HepG2 (cell line): ENCODE measurements around the gene PHF2. TPM values are rescaled to one million over a fixed set of nuclear protein-coding genes. Genes with fewer than 3 reads are reported as not detected.
A peak's percentile ranks its signal among the peaks of the same experiment; 100 is the strongest.

Experiments
- ARID4A ChIP-seq: sonication (generic); formaldehyde crosslinking; IDR thresholded peaks from 2 replicates; pipeline ENCODE4 v1.5.0; 2020; ENCODE audit warnings: mild to moderate bottlenecking, missing genetic modification reagents, borderline replicate concordance
- BCL3 ChIP-seq: sonication (generic); formaldehyde crosslinking; IDR thresholded peaks from 2 replicates; pipeline ENCODE4 v1.5.1; 2020; ENCODE audit warnings: mild to moderate bottlenecking, missing genetic modification reagents, moderate library complexity
- KDM5B ChIP-seq: sonication (generic); formaldehyde crosslinking; IDR thresholded peaks from 2 replicates; pipeline ENCODE4 v1.4.0; 2020; ENCODE audit warnings: missing genetic modification reagents, mild to moderate bottlenecking, borderline replicate concordance
- SMAD1 ChIP-seq: sonication (generic); formaldehyde crosslinking; IDR thresholded peaks from 2 replicates; pipeline ENCODE4 v1.4.0; 2020; ENCODE audit warnings: missing genetic modification reagents, low read depth, mild to moderate bottlenecking, borderline replicate concordance
- ZFP82 ChIP-seq: sonication (generic); formaldehyde crosslinking; IDR thresholded peaks from 2 replicates; pipeline ENCODE4 v1.5.1; 2020; ENCODE audit warnings: mild to moderate bottlenecking, missing genetic modification reagents, borderline replicate concordance
- ZNF556 ChIP-seq: sonication (generic); formaldehyde crosslinking; IDR thresholded peaks from 2 replicates; pipeline ENCODE4 v1.4.0; 2020; ENCODE audit warnings: mild to moderate bottlenecking, missing genetic modification reagents, borderline replicate concordance
- ZNF605 ChIP-seq: sonication (generic); formaldehyde crosslinking; IDR thresholded peaks from 2 replicates; pipeline ENCODE4 v1.8.0; 2022; ENCODE audit warnings: mild to moderate bottlenecking, missing genetic modification reagents
- polyA plus RNA-seq, 8 experiments: library from polyadenylated mRNA; depleted of rRNA in 3 of 8; stranded (reverse) in 7 of 8; unstranded in 1 of 8; fragments of >200 nt; fragmentation: Illumina TruSeq in 4 of 8; extraction: Trizol in 4 of 8; gene quantifications; 2 replicates each; pipeline versions ENCODE4 v1.2.1 to v1.2.3, GENCODE V29; 2011 to 2016; ENCODE audit warnings: low read depth in 4 of 8, missing spikeins in 1 of 8, mixed read lengths in 1 of 8; ENCODE audit not compliant: insufficient read depth in 1 of 8
- total RNA-seq, 5 experiments: library from RNA; depleted of rRNA; stranded (reverse); fragments of >200 nt; fragmentation: Illumina TruSeq; extraction: Trizol; gene quantifications; 2 replicates each; pipeline ENCODE4 v1.2.3, GENCODE V29; 2016; ENCODE audit warnings: low read depth in 1 of 5
- TF ChIP-seq, protein P1 (sequence below): sonication (generic); formaldehyde crosslinking; conservative IDR thresholded peaks from 2 replicates; pipeline ENCODE4 v1.4.0; 2020; ENCODE audit warnings: mild to moderate bottlenecking, missing genetic modification reagents, moderate library complexity

The PHF2 gene
- total and polyA plus RNA-seq, 2 of the 13 experiments (the other 11 are each of a cell fraction or from before 2014, with no cell fraction given), result 6.6 to 9.1 TPM

DNA sequence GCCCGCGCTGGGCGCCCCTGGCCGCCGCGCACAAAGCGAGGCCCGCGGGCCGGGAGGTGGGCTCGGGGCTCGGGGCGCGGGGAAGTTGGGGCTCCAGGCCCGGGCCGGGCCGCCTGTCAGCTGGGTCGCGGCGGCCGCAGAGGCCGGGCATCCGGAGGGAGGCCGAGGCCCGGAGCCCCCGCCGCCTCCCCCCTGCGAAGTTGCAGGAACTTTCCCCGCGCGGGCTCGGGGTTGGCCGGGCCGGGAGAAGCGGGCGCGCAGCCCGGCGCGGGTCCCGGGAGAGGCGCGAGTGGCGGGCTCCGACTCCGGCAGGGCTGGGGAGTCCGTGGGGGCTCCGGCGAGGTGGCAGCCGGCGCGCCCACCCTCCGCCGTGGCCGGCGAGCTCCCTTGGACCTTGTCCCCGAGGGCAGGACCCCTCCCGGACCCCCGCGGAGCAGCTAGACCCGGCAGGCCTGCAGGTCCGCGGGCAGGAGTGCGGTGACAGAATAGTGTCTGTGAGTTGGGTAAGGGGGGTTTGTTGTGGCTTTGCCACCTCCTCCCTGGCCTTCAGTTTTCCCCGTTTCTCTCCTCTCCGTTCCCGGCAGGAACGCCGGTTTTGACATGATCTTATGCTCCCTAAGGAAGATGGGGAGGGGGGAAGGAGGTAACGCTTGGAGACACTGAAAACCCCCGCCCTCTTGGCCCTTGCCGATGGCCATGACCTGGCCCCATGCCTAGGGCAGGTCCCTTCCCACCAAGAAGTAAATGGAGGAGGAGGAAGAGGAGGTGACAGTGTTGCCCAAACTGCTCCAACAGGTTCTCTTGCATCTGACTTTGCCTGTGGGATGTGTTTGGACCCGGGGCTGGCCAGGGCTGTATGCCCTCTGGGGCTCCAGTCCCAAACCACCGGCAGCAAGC is 942 bp downstream of the PHF2 start (continued):
- peak; percentile 45 for TF ChIP-seq ARID4A (CRISPR knock-in tag)
- TF ChIP-seq KDM5B (CRISPR knock-in tag), result 0 out of 2 replicates have a peak, but pooled peaks have one; percentile 38
- TF ChIP-seq, protein P1, sequence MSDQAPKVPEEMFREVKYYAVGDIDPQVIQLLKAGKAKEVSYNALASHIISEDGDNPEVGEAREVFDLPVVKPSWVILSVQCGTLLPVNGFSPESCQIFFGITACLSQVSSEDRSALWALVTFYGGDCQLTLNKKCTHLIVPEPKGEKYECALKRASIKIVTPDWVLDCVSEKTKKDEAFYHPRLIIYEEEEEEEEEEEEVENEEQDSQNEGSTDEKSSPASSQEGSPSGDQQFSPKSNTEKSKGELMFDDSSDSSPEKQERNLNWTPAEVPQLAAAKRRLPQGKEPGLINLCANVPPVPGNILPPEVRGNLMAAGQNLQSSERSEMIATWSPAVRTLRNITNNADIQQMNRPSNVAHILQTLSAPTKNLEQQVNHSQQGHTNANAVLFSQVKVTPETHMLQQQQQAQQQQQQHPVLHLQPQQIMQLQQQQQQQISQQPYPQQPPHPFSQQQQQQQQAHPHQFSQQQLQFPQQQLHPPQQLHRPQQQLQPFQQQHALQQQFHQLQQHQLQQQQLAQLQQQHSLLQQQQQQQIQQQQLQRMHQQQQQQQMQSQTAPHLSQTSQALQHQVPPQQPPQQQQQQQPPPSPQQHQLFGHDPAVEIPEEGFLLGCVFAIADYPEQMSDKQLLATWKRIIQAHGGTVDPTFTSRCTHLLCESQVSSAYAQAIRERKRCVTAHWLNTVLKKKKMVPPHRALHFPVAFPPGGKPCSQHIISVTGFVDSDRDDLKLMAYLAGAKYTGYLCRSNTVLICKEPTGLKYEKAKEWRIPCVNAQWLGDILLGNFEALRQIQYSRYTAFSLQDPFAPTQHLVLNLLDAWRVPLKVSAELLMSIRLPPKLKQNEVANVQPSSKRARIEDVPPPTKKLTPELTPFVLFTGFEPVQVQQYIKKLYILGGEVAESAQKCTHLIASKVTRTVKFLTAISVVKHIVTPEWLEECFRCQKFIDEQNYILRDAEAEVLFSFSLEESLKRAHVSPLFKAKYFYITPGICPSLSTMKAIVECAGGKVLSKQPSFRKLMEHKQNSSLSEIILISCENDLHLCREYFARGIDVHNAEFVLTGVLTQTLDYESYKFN (CRISPR knock-in tag), result 0 out of 2 replicates have a peak, but pooled peaks have one; percentile 13
- no peak for TF ChIP-seq SMAD1 (CRISPR knock-in tag)
- 0 out of 2 replicates have a peak, but pooled peaks have one; percentile 37 for TF ChIP-seq BCL3 (CRISPR knock-in tag)
- TF ChIP-seq ZNF605 (CRISPR knock-in tag), result 0 out of 2 replicates have a peak, but pooled peaks have one; percentile 20
- 0 out of 2 replicates have a peak, but pooled peaks have one; percentile 7 for TF ChIP-seq ZFP82 (CRISPR knock-in tag)
- TF ChIP-seq ZNF556 (CRISPR knock-in tag), result peak; percentile 28; the same call in 1 of the 2 replicates
